Ishikawa (cell line): ENCODE data around the gene CCDC138.

ENCODE experiments used
- CEBPB ChIP-seq: IDR thresholded peaks from 2 replicates; pipeline ENCODE4 v1.6.1; 2012
- CREB1 ChIP-seq: IDR thresholded peaks from 2 replicates; pipeline ENCODE4 v1.6.1; 2012; ENCODE audit warnings: low read depth
- EP300 ChIP-seq: IDR thresholded peaks from 2 replicates; pipeline ENCODE4 v1.6.1; 2012; ENCODE audit warnings: borderline replicate concordance
- FOXM1 ChIP-seq: IDR thresholded peaks from 2 replicates; pipeline ENCODE4 v1.6.1; 2012; ENCODE audit warnings: low read depth, borderline replicate concordance
- NFIC ChIP-seq: IDR thresholded peaks from 2 replicates; pipeline ENCODE4 v1.6.1; 2012
- RAD21 ChIP-seq: IDR thresholded peaks from 2 replicates; pipeline ENCODE4 v1.6.1; 2012; ENCODE audit warnings: low read depth
- REST ChIP-seq: IDR thresholded peaks from 2 replicates; pipeline ENCODE4 v1.6.1; 2012; ENCODE audit warnings: low read depth, mild to moderate bottlenecking
- YY1 ChIP-seq: IDR thresholded peaks from 2 replicates; pipeline ENCODE4 v1.6.1; 2012; ENCODE audit warnings: low read depth
- TF ChIP-seq, protein P1 (sequence below): IDR thresholded peaks from 2 replicates; pipeline ENCODE4 v1.6.1; 2012

DNA sequence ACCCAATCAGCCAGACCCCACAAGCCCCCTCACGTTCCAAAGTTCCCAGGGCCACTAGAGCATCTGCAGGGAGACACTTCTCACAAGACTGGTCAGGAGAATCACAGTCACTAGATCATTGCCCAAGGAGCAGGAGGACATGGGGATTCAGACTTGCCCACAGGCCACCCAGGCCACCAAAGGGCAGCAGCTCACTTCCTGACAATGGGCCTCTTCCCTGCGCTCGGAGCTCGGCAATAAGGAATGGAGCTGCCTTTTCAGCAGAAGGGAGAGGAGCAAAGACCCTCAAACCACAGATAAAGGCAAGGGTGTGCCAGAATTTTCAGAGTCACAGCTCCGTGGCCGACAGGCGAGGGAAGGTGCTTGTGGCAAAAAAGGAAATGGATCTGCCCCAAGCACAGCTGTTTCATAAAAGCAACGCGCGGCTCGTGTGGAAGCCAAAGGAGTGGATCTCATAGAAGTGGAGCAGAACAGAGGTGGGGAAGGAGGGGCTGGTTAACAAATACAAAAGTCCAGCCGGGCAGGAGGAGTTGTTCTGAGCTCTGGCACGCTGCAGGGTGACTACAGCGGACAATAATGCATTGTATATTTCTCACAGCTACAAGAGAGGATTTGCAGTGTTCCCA lies 130.3 kb downstream of the CCDC138 start:
- no peak for TF ChIP-seq RAD21
- TF ChIP-seq EP300, result no peak
- no peak for TF ChIP-seq REST
- no peak for TF ChIP-seq CEBPB
- no peak for TF ChIP-seq CREB1
- TF ChIP-seq YY1, result no peak
- no peak for TF ChIP-seq FOXM1
- TF ChIP-seq NFIC, result no peak
- TF ChIP-seq, protein P1, sequence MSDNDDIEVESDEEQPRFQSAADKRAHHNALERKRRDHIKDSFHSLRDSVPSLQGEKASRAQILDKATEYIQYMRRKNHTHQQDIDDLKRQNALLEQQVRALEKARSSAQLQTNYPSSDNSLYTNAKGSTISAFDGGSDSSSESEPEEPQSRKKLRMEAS, result no peak
